NCI-H1694 (cell line): ENCODE results near the gene RIOX2.

Source experiments
- DNase-seq: peaks from one replicate; lab custom pipeline; 2025; lab: John Stamatoyannopoulos, UW

The RIOX2 gene

DNA sequence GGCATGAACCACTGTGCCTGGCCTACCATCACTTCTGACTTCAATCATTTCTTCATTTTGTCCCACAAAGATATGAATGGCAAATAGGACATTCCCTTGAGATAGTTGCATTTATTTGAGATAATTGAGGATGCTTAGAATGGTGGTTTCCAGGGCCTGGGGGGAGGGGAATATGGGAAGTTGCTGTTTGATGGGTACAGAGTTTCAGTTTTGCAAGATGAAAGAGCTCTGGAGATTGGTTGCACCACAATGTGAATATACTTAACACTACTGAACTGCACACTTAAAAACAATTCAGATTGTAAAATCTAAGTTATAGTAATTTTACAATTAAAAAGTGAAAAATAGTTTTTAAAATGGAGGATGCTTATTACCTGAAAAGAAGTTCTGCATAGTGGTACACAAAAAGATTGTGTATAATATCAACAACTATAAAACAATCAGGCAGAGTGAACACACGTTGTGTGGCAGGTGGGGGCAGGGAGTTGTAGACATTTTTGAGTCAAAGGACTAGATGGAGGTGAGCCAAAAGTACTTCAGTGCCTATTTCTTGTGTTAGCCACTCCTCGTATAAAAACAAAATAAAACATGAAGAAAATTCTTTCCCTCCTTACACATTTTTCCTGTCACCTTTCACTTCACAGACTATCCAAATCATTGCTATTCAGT, 18.5 kb upstream of the RIOX2 start:
- DNase-seq, result no peak

DNA sequence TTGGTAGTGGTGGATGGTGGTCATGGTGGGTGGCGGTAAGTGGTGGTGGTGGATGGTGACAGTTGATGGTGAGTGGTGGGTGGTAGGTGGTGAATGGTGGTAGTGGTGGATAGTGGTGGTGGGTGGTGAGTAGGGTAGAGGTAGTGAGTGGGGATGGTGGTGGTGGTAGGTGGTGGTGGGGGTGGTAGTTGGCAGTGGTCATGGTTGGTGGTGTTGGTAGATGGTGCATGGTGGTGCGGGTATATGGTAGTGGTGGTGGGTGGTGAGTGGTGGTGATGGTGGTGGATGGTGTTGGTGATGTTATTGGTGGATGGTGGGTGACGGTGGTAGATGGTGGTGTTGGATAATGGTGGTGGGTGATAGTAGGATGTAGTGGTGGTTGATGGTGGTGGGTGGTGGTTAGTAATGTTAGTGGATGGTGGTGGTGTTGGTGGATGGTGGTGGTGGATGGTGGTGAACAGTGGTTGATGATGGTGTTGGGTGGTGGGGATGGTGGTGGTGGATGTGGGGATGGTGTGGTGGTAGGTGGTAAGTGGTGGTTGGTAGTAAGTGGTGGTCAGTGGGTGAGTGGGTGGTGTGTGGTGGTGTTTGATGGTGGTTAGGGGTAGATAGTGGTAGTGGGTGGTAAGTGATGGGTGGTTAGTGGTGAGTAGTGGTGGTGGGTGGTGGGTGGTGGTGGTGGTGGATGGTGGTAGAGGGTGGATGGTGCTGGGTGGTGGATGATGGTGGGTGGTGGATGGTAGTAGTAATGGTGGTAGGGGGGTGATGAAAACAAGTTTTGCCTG, 16.7 kb upstream of the RIOX2 start:
- DNase-seq, result no peak

DNA sequence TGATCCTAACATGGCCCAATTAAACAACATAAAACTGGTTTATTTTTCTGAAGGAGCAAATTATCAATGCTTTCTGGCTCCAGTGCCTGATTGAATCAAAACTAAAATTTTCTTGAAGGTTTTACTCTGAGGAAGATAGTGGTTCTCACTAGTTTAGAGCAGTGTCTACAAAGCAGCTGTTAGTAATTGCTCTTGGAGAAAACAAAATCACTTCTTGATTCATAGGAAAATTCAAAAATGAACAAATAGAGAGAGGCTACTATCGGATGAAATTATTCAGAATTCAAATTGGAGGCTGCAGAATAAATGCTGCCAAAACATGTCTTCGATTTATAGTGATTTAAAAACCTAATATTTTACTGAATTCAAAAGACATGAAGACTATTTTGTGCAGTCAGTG, 15.1 kb upstream of the RIOX2 start:
- DNase-seq, result no peak

DNA sequence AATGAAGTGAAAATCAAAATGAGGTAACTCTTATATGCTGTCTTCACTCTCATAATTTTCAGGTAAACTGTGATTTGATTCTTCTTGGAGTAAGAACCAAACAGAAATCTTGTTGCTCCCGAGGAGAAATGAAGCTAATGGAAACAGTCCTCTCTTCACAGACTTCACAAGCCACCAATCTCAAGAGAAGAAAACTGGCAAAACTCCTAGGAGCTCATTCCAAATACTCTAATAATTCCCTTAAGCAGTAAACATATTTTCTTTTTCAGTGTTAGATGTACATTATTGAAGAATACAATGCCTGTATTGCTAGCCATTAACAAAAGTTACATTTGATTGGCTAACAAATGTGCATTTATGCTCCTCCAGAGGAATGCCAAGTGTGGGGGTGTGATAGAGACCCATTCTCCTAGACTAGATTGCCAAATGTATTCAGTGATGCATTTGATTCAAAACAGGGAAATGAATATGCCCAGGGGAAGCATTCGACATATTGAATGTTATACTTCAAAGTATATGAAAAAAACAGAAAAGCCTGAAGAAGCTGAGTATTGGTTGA, 11.8 kb upstream of the RIOX2 start:
- DNase-seq, result no peak

DNA sequence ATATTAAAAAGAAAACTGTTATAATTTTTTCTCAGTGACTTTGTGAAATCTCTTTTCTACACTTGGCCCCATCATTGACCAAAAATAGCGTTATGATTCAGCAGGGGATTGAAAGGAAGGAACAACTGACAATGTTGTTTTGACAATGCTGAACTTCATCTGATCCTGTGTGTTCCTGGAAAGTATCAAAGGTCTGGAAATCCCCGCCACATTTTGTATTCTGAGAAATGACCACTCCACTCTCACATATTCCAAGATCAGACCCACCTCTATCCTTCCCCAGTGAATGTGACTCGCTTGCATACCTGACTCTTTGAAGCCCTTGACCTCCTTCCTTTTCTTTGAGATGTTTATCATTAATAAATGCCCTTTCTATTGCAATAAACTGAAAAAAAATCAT, 9.7 kb upstream of the RIOX2 start:
- DNase-seq, result no peak

DNA sequence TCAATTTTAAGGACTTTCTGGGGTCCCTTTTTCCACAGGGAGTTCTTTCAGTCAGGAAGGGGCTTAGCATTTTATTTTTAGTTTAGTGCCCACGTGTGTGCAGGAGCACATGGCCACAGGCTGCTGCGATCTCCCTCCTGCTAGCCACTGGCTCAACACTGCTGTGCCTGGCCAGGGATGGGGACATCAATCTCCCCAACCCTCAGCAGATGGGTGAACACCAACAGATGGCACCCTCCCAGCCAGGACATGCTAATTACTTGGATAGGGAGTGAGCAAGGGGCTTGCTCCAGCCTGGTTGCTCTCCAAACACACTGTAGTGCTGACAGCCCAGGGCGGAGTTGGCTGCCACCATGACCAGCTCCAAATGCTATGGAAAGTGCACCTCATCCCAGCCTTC, 7.4 kb upstream of the RIOX2 start:
- DNase-seq, result peak; percentile 25

DNA sequence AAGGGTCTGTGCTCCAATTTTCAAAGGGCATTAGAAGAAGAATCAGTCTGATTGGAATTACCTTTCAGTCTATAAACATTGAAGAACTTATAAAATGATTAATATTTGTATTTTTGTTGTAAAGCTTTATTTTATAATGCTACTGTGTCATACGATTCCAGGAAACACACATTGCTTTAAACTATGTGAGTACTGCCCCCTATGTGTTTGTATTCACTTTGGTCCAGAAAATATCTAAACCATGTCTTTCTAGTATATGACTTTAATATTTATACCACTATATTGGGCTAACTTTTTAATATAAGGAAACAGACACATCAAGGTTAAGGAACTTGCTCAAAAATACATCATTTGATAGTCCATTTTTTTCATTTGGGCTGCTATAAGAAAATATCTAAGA, 3.2 kb upstream of the RIOX2 start:
- no peak for DNase-seq

DNA sequence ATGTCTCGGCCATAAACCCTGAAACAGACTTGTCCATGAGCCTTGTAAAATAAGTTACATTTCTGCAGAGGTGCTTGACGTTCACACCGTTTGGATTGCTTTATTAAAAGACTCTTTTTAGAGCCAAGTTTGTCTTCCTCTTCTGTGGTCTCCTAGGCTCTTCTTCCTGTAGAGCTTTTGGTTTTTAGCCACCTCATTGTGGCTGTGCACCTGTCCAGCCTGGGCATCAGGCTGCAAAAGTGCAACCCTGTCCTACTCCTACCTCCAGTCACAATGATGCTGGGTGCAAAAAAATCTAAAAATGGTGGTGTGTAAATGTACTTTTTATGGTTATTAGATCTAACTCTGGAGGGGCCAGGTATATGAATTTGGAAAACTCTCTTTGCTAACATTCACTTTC, 2.8 kb upstream of the RIOX2 start:
- DNase-seq, result no peak

DNA sequence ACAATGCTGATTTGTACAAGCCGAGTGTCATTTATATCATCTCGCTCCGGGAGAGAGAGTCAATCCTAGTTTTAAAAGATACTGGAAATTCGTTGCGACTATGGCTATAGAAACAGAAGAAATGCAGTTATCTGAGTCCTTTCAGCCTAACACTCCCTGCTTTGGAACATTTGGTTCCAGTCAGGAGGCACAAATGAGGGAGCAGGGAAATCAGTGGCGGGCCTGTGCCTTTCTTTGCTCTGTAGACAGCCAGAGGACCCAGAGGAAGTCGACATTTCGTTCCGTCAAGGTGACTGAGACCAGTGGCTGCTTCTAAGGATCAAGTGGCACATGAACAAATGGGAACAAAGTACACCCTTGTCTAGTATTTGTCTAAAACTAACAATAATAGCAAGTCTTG, 745 bp upstream of the RIOX2 start:
- DNase-seq, result no peak

DNA sequence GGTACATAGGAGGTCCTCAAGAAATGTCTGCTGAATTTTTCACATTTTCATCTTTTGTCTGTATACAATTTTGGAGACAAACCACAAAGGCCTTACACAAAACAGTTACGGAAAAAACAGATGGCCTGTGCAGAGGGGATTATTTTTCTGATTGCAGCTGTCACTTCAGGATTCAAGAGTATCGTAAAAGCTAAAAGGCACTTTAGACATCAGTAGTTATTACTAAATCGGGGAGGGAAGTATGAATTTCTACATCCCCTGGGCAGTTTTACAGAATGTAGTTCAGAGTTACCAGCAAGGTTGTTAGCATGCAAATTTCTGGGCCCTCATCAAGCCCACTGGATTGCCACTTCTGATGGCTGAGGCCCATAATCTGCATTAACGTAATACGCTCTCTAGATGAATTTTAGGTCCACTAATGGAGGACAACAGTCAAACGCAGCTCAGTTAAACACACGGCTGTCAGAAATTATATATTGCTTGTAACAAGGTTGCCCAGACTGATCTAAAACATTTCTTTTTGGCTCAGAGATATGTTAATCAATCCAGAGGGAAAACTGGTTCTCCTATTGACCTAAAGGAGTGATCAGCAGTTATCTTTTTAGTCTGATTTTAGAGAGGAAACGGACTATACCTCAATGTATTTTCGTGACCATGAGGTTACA, 1.1 kb downstream of the RIOX2 start:
- no peak for DNase-seq

DNA sequence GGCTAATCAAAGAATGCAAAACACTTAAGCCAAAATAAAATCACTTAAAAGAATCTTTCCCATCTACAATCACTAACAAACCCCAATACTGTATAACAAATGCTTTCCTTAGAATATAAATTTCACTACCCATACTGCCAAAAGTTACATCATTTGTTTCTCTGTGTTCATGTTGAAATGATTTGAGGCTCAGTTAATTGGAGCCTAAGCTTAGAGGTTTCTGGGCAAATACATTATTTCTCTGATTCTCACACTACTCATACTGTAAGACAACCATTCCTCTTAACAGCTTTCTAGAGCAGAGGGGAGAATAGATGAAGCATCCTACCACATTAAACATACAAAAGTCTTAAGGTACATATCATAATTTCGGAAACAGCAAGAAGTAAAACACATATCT, 2.1 kb downstream of the RIOX2 start:
- DNase-seq, result no peak

DNA sequence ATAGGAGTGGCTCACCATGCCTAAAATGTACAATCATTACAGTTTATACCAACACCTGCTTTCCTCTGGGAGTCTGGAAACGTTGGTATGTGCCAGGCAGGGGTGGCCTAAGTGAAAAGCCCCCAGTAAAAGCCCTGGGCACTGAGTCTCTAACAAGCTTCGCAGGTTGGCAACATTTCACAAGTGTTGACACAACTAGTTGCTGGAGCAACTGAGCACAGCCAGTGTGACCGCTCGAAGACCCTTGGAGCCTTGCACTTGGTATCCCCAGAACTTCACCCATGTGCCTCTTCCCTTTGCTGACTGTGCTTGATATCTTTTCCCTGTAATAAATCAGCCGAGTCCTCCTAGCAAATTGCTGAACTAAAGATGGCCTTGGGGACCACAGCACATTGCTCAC, 2.7 kb downstream of the RIOX2 start:
- DNase-seq, result no peak

DNA sequence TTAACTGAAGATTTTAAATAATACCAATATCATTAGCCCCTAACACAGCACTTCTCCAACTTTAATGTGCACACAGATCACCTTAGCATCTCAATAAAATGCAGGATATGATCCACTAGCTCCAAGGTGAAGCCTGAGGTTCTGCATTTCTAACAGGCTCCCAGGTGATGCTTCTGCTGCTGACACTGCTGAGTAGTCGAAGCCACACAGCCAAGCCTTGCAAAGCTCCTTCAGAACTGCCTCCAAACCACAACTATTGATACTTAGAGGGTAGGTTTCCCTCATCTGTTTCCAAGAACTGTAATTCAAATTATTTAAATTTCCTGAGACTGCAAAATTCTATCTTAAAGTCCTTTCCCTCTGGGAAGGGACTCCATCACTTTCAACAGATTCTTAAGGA, 3.9 kb downstream of the RIOX2 start:
- DNase-seq, result no peak

DNA sequence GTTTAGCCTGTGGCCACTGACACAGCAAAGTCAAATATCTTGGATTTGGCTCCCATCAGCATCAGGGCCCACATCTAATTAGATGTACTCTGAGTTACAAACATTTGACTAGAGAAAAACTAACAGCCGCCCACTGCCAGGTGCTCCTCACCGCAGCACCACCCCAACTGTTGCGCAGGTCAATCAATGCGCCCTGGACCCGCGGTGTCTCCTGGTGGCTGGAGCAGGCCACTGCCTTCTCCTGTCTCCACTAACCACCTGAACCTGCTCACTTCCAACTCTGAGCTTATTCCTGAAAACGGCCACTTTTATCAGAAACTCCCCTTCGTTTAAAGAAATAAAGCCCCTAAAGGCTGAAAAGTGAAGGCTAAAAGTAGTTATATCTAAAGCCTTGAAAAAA, 4.3 kb downstream of the RIOX2 start:
- no peak for DNase-seq

DNA sequence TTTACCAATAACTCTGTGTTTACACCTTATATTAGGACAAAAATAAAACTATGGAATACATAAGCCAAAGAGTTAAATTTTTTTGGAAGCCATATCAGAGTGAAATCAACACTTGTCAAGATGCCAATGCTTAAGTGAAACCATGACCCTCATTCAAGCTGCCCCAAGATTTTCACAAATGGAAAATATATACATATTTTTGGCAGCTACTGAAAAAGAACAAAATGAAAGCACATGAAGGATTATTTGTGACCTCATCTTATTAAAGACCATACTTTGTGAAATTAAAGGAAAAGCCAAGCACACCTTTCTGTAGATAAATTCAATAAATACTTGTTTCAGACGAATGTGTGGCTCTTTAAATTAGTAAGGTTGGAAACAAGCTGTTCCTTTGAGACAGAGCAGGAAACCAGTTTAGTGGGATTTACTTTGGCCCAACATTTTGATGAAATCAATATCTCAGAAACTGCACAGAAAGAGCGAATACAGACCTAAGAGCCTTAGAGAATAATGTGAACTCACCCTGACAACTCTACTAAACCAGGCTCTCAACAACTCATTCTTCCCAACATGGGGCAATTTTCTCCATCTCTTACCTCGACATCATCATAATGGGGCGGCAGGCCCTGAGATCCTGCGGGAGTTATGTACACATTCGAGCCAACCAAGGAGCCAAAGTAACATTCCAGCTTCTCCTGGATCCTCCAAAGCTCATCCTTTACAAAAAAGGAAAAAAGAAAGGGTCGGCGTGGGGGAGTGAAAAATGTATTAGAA, 11.1 kb downstream of the RIOX2 start:
- no peak for DNase-seq

DNA sequence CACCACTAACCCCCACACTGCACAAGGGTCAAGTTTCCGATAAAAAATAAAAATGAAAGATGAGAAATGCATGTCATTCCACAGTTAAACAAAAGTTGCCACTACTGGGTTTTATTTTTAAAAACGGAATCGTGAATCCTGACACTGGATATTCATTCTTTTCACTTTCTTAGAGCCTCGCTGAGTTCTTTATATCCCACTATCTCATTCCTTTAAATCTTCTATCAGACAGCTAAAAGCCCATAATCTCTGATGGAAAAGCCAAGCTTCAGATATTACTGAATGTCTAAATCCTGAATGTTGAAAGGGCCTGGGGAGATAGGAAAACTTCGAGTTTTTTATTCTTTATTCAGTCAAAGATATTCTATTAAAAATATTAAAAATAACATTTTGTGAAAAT, 11.7 kb downstream of the RIOX2 start:
- no peak for DNase-seq

DNA sequence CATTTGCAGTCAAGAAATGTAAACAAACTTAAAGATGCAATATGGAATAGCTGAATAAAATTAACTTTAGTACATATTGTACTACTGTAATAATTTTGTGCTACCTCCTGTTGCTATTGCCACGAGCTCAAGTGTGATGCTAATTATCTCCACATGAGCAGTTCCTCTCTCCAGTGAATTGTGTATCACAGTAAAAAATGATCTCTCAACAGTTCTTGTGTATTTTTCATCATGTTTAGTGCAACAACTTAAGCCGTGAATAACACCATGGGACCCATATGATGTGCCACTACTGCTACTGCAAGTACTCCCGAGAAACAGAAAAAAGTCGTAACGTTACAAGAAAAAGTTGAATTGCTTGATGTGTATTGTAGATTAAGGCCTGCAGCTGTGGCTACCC, 12.4 kb downstream of the RIOX2 start:
- no peak for DNase-seq

DNA sequence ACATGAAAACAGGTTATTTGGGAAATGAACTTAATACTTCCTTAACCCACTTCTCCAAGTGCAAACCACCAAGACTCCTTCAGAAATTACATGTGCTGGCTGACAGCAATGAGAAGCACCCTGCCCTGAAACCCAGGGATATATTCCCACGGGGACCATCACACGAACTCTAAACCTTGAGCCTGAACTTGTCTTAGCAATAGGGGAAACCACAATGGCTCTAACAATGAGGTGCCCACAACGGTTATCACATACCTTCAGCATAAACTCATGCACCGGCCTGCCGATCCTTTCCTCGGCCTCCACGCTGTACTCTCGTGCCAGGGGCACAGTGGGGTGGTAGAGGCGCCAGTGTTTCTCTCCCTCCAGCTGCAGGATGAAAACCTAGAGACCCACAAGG, 13.4 kb downstream of the RIOX2 start:
- no peak for DNase-seq

DNA sequence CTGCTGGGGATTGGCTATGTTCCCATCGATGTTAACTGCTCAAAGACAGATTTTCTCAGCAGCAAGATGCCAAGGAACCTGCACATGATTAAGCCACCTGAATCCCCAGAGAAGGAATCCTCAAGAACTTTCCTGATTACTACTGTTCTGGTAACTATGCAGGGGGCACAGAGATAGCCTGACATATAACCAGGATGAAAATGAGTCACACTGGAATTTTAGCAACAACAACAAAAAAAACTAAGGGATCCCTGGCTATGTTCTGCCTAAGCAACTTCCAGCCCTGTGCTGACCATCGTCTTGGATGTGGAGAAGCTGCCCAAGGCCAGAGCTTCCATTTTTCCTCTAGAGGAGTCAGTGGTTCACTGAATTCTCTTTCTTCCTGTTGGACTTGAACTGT, 13.8 kb downstream of the RIOX2 start:
- no peak for DNase-seq

DNA sequence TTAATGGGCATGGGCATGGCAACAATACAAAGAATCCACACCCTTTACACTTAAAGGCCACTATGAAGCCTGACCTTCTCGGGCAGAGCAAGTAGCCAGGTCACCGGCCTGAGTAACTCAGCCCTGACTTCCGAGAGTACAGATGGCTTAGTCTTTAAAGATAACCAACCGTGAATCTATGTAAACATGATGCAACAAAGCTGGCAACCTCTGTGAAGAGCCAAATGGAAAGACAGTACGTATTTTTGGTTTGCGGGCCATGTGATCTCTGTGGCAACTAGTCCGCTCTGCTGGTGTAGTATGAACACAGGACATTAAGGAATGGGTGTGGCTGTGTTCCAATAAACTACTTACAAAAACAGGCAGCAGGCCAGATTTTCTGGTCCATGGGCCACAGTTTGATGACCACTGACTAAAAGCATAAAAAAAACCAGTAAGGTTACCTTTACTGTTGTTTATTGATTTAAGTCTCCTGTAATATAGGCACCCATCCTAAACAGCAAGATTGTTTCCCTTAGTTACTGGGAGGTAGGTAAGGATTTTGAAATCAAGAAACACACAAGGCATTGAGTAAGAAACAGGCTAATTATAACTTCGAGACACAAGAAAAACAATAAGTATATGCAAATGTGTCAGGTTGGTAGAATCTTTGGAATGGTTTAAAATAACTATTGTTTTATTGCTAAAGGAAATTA, 14.5 kb downstream of the RIOX2 start:
- peak; percentile 51 for DNase-seq

DNA sequence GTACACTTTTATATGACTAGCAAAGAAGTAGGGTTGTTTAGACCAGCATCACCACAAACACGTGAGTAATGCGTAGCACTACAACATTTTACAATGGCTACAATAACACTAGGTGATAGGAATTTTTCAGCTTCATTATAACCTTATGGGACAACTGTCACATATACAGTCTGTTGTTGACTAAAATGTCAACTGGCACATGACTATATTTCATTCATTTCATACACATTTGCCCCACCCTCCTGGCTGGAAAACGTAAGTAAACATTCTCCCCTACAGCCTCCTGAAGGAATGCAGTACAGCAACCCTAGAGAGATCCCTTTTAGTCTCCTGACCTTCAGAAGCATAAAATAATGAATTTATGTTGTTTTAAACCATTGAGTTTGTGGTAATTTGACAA, 16.2 kb downstream of the RIOX2 start:
- no peak for DNase-seq
